NT2/D1 (cell line): ENCODE data around the gene CLMN.

Experiments
- DNase-seq: peaks from one replicate; pipeline ENCODE4 v3.0.0-alpha.2; 2011; ENCODE audit warnings: low read depth, low spot score
- H3K27me3 ChIP-seq: 2 replicates; pipeline ENCODE4 v1.6.0; 2011; ENCODE audit warnings: mild to moderate bottlenecking; ENCODE audit not compliant: insufficient read length, insufficient read depth
- H3K36me3 ChIP-seq: 2 replicates; pipeline ENCODE4 v1.6.1; 2011; ENCODE audit warnings: mild to moderate bottlenecking, low read length, mixed read lengths; ENCODE audit not compliant: insufficient read depth, insufficient read length
- H3K4me1 ChIP-seq: 2 replicates; pipeline ENCODE4 v1.5.1; 2011; ENCODE audit not compliant: insufficient read depth, insufficient read length
- H3K4me3 ChIP-seq: 2 replicates; pipeline ENCODE4 v1.5.1; 2011; ENCODE audit warnings: low read depth; ENCODE audit not compliant: insufficient read length
- H3K9ac ChIP-seq: 2 replicates; pipeline ENCODE4 v1.6.0; 2011; ENCODE audit warnings: low read depth; ENCODE audit not compliant: insufficient read length
- H3K9me3 ChIP-seq: 2 replicates; pipeline ENCODE4 v1.5.1; 2011; ENCODE audit warnings: mild to moderate bottlenecking, low read length; ENCODE audit not compliant: insufficient read depth
- SUZ12 ChIP-seq: IDR thresholded peaks from 2 replicates; pipeline ENCODE4 v1.6.1; 2011; ENCODE audit not compliant: insufficient read length, insufficient read depth; ENCODE audit errors: extremely low read depth
- YY1 ChIP-seq: IDR thresholded peaks from 2 replicates; pipeline ENCODE4 v1.6.1; 2011; ENCODE audit not compliant: insufficient read length, insufficient read depth
- ZNF274 ChIP-seq: IDR thresholded peaks from 2 replicates; pipeline ENCODE4 v1.6.1; 2011; ENCODE audit warnings: mild to moderate bottlenecking, low read depth, low read length

Gene CLMN

DNA sequence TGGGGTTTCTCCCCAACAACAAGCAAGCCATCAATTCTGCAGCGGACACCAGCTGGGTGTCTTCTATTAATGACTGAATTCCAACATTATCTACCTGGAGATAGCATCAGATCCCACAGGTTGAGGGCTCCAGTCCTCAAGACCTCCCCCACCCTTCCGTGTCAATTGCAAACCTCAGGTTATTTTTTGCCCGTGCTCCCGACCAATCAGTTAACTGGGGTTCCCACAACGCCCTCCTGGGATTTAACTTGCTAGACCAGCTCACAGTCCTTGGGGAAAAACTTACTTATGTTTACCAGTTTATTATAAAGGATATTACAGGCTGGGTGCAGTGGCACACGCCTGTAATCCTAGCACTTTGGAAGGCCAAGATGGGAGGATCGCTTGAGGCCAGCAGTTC, 172.1 kb downstream of the CLMN start:
- no peak for TF ChIP-seq YY1
- TF ChIP-seq ZNF274, result no peak
- TF ChIP-seq SUZ12, result no peak
- Histone ChIP-seq H3K4me3 (no peak overlapping the region), H3K4me1 (no peaks in the 10 kb centered on the region), H3K27me3 (no peaks in the 10 kb centered on the region), H3K9me3 (peaks cover 14% of the 10 kb centered on the region; the same call in 1 of the 2 replicates), H3K36me3 (peaks cover 4% of the 10 kb centered on the region), H3K9ac (no peak overlapping the region)
- no peak for DNase-seq

GRCh38 chr14:95146079-95146771, 173.5 kb downstream of the CLMN start:
- peaks cover 4% of the 10 kb centered on the region for H3K36me3 ChIP-seq
- H3K4me1 ChIP-seq, result no peaks in the 10 kb centered on the region
- H3K27me3 ChIP-seq, result no peaks in the 10 kb centered on the region
- no peak for DNase-seq
- H3K4me3 ChIP-seq, result no peak overlapping the region
- peaks cover 14% of the 10 kb centered on the region; the same call in 1 of the 2 replicates for H3K9me3 ChIP-seq
- no peak overlapping the region for H3K9ac ChIP-seq
- no peak for TF ChIP-seq YY1
- no peak for TF ChIP-seq ZNF274
- TF ChIP-seq SUZ12, result no peak

GRCh38 chr14:95144849-95145248, 174.9 kb downstream of the CLMN start:
- no peak for TF ChIP-seq SUZ12
- no peak for TF ChIP-seq YY1
- TF ChIP-seq ZNF274, result no peak
- no peaks in the 10 kb centered on the region for H3K27me3 ChIP-seq
- peaks cover 14% of the 10 kb centered on the region; the same call in 1 of the 2 replicates for H3K9me3 ChIP-seq
- H3K9ac ChIP-seq, result no peak overlapping the region
- no peak for DNase-seq
- no peak overlapping the region for H3K4me3 ChIP-seq
- H3K4me1 ChIP-seq, result no peaks in the 10 kb centered on the region
- H3K36me3 ChIP-seq, result peaks cover 4% of the 10 kb centered on the region

DNA sequence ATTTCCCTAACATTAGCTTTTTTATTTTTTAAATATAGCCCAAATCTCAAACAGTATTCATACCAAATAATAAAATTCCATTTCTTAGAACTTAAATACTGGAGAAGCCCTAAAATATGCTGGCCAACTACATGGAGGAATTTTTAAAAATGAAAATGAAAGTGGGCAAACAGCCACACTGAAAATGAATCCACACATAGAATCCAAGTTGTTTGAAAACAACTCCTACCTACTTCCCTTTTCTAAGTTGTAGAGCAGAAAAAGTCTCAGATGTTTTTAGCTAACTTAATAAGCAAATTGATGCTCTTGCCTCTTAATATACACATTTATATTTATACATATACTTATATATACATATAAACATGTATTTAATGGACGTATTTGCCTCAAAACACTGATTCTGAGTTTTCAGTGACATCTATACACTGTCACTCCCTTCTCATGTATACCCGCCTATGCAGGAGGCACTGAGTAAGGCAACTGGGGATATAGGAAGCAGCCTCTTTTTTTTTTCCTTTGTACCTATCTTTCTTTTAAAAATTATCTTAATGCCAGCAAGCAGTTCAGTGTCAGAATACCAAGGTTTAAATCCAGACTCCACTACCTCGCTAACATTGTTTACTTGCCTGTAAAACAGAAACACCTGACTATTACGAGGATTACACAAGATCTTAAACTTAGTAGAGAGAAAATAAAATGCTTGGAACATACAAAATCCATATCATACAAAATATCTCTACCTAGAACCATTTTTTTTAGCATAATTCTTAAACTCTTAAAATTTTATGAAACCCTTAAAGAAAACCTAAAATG, 175.7 kb downstream of the CLMN start:
- Histone ChIP-seq H3K9ac (no peak overlapping the region), H3K4me3 (no peak overlapping the region), H3K4me1 (no peaks in the 10 kb centered on the region), H3K9me3 (peaks cover 14% of the 10 kb centered on the region; the same call in 1 of the 2 replicates), H3K36me3 (peaks cover 4% of the 10 kb centered on the region), H3K27me3 (no peaks in the 10 kb centered on the region)
- no peak for DNase-seq
- TF ChIP-seq ZNF274 (no peak), YY1 (no peak), SUZ12 (no peak)

- peaks cover 14% of the 10 kb centered on the region; the same call in 1 of the 2 replicates for H3K9me3 ChIP-seq
- TF ChIP-seq SUZ12 (no peak), YY1 (no peak), ZNF274 (no peak)
- DNase-seq, result no peak
- no peak overlapping the region for H3K9ac ChIP-seq
- H3K36me3 ChIP-seq, result peaks cover 4% of the 10 kb centered on the region
- no peaks in the 10 kb centered on the region for H3K27me3 ChIP-seq
- H3K4me1 ChIP-seq, result no peaks in the 10 kb centered on the region
- no peak overlapping the region for H3K4me3 ChIP-seq
Measured at GRCh38 chr14:95142208-95142607, 177.5 kb downstream of the CLMN start.

GRCh38 chr14:95141684-95142083, 178.0 kb downstream of the CLMN start:
- Histone ChIP-seq H3K36me3 (peaks cover 4% of the 10 kb centered on the region), H3K9me3 (peaks cover 14% of the 10 kb centered on the region; the same call in 1 of the 2 replicates), H3K4me1 (no peaks in the 10 kb centered on the region), H3K9ac (no peak overlapping the region), H3K27me3 (no peaks in the 10 kb centered on the region), H3K4me3 (no peak overlapping the region)
- TF ChIP-seq SUZ12, result no peak
- TF ChIP-seq ZNF274, result no peak
- TF ChIP-seq YY1, result no peak
- DNase-seq, result no peak

- Histone ChIP-seq H3K4me1 (no peaks in the 10 kb centered on the region), H3K4me3 (no peak overlapping the region), H3K9me3 (peaks cover 7% of the 10 kb centered on the region; the same call in 1 of the 2 replicates), H3K9ac (no peak overlapping the region), H3K36me3 (peaks cover under 1% of the 10 kb centered on the region), H3K27me3 (no peaks in the 10 kb centered on the region)
- no peak for DNase-seq
- TF ChIP-seq SUZ12, result no peak
- no peak for TF ChIP-seq ZNF274
- no peak for TF ChIP-seq YY1
Measured at GRCh38 chr14:95140060-95140858, 179.4 kb downstream of the CLMN start.
